ENCODE results near the gene MTRR. TPM values are rescaled to one million over a fixed set of nuclear protein-coding genes. Genes with fewer than 3 reads are reported as not detected.

The MTRR gene
- total and polyA plus RNA-seq, 2 donors (not counting 1 experiment from before 2014, with no cell fraction given) = 25.5 to 67.8 TPM

DNA sequence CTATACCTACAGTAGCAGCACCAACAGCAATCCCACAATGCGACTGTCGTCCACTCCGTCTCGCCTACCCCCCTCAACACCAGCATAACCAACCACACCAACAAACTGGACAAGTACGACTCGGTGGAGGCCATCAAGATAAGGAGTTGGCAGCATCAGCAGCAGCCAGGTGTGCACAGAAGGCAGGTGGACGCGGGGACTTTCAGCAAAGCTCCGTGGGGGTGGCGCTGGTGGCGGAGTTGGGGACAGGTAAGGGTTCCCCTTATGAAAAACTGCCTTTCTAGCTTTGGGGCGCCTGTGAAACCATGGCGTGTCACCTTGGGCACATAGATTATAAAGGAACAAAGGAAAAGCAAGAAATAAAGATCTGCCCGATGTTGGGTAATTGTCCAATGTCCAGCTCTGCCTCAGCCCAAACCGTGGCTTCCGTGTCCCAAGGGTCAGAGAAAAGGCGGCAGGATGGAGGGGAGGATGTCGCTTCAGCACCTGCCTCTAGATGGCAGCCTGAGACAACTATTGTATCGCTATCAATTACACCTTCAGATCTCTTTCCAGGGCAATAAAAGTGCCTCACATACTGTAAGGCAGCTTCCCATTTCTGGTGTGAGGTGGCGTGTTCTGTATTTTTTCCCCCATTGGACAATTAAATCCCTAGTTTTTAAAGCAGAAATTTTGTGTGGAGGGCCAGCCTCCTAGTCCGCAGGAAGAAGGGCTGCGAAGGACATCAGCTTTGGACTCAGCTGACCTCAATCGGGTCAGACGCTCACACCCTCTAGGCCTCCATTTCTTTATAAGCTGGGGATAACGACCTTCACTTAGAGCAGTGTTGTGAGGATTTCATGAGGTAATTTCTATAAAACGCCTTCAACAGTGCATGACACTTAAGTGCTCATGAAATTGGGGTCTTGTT, 58.8 kb downstream of the MTRR start:
- H2AFZ ChIP-seq (ENCODE audit: insufficient read depth, low read depth, low read length, poor library complexity, severe bottlenecking) = peak overlapping the region; percentile 11
- no peaks in the 10 kb centered on the region for H3K36me3 ChIP-seq (replicated peaks in 1 of 2; ENCODE audit: control extremely low read depth in 1 of 2, control insufficient read depth in 1 of 2, extremely low read depth in 1 of 2, insufficient read depth in 2 of 2, low read length in 1 of 2)
- H3K27me3 Mint-ChIP-seq = peaks cover 8% of the 10 kb centered on the region
- no peaks in the 10 kb centered on the region for H3K79me2 ChIP-seq (ENCODE audit: control insufficient read depth, insufficient read depth, low read length)
- POLR2A ChIA-PET = no interaction called here
- H3K4me3 ChIP-seq (ENCODE audit: control extremely low read depth in 1 of 5, extremely low read depth in 1 of 5, insufficient read depth in 1 of 5, low read depth in 2 of 5, low read length in 4 of 5) = no peak overlapping the region
- no peak overlapping the region for H3K27ac ChIP-seq (ENCODE audit: low read length in 2 of 2)
- H3K4me3 Mint-ChIP-seq = no peak overlapping the region
- ATAC-seq (ENCODE audit: low read depth) = peak; percentile 62
- H3K27ac Mint-ChIP-seq = no peak overlapping the region
- H3K9ac ChIP-seq (ENCODE audit: low read length) = no peak overlapping the region
- peaks cover 1% of the 10 kb centered on the region for H3K4me1 Mint-ChIP-seq
- no peak overlapping the region for H3K4me2 ChIP-seq (replicated peaks; ENCODE audit: low read depth, low read length, poor library complexity, severe bottlenecking)
- H3K9me3 Mint-ChIP-seq (ENCODE audit: insufficient read depth) = no peaks in the 10 kb centered on the region
- intact Hi-C loops (cut with micrococcal nuclease) = no loop called here
- peak; percentile 58 for DNase-seq
- CTCF ChIA-PET = interaction anchor here (0.7 to 2.6 kb wide), 12 partner anchors 8 to 1616 kb away, joined by 3 to 16 read pairs (median 4); no protein-coding TSS in a partner anchor
- 55% methylated on average over 18 of the region's 26 CpGs for WGBS (ENCODE audit: insufficient coverage)
- no peaks in the 10 kb centered on the region for H4K20me1 ChIP-seq (ENCODE audit: control insufficient read depth, insufficient read depth, low read length, poor library complexity, severe bottlenecking)
- no peaks in the 10 kb centered on the region for H3K4me1 ChIP-seq (ENCODE audit: control insufficient read depth in 2 of 2, insufficient read depth in 2 of 2, low read length in 2 of 2)
- TF ChIP-seq, protein P1, sequence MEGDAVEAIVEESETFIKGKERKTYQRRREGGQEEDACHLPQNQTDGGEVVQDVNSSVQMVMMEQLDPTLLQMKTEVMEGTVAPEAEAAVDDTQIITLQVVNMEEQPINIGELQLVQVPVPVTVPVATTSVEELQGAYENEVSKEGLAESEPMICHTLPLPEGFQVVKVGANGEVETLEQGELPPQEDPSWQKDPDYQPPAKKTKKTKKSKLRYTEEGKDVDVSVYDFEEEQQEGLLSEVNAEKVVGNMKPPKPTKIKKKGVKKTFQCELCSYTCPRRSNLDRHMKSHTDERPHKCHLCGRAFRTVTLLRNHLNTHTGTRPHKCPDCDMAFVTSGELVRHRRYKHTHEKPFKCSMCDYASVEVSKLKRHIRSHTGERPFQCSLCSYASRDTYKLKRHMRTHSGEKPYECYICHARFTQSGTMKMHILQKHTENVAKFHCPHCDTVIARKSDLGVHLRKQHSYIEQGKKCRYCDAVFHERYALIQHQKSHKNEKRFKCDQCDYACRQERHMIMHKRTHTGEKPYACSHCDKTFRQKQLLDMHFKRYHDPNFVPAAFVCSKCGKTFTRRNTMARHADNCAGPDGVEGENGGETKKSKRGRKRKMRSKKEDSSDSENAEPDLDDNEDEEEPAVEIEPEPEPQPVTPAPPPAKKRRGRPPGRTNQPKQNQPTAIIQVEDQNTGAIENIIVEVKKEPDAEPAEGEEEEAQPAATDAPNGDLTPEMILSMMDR (IDR thresholded peaks at IDR 0.05) = peak; percentile 81
- no peak for TF ChIP-seq EZH2 (IDR thresholded peaks at IDR 0.05; ENCODE audit: borderline replicate concordance, insufficient read depth, low read depth, low read length, poor library complexity, severe bottlenecking)
- H3K27me3 ChIP-seq (replicated peaks in 1 of 4; ENCODE audit: control extremely low read depth in 1 of 4, control insufficient read depth in 3 of 4, insufficient read depth in 4 of 4, low read length in 3 of 4) = no peaks in the 10 kb centered on the region
- peaks cover 0 to 6% (median 0%) of the 10 kb centered on the region in 3 donors for H3K9me3 ChIP-seq (ENCODE audit: control extremely low read depth in 1 of 3, control insufficient read depth in 2 of 3, insufficient read depth in 1 of 3, low read length in 2 of 3)

DNA sequence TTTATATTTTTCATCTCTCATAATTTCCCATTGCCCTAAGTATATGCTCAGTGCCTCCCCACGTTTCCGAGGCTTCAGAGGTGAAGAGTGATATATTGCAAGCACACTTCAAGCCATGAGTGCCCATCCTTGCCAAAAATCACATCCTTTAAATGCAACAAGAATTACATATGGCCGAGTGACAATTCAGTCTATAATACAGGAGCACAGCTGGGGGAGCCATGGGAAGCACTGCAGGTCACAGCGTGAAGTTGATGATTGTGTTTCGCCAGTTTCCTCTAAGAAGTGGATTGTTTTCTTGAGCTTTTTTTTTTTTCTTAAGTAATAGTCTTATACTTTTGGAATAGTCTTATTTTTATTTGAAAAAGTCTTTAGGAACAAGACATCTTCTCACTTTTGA, 61.1 kb downstream of the MTRR start:
- DNase-seq = no peak

More for the DNA sequence above, 61.1 kb downstream of the MTRR start:
- ChIA-PET CTCF (interaction anchor here (1.1 to 2.6 kb wide), 3 partner anchors 9 to 29 kb away, joined by 3 to 16 read pairs (median 4); no protein-coding TSS in a partner anchor), POLR2A (no interaction called here)
- Histone ChIP-seq H2AFZ (ENCODE audit: insufficient read depth, low read depth, low read length, poor library complexity, severe bottlenecking) (no peak overlapping the region), H3K9ac (ENCODE audit: low read length) (no peak overlapping the region), H4K20me1 (ENCODE audit: control insufficient read depth, insufficient read depth, low read length, poor library complexity, severe bottlenecking) (no peaks in the 10 kb centered on the region), H3K27me3 (replicated peaks in 1 of 4; ENCODE audit: control extremely low read depth in 1 of 4, control insufficient read depth in 3 of 4, insufficient read depth in 4 of 4, low read length in 3 of 4) (no peaks in the 10 kb centered on the region), H3K9me3 (ENCODE audit: control extremely low read depth in 1 of 3, control insufficient read depth in 2 of 3, insufficient read depth in 1 of 3, low read length in 2 of 3) (peaks cover 0 to 6% (median 0%) of the 10 kb centered on the region in 3 donors), H3K4me1 (ENCODE audit: control insufficient read depth in 2 of 2, insufficient read depth in 2 of 2, low read length in 2 of 2) (no peaks in the 10 kb centered on the region), H3K27ac (ENCODE audit: low read length in 2 of 2) (no peak overlapping the region), H3K4me3 (ENCODE audit: control extremely low read depth in 1 of 5, extremely low read depth in 1 of 5, insufficient read depth in 1 of 5, low read depth in 2 of 5, low read length in 4 of 5) (no peak overlapping the region), H3K4me2 (replicated peaks; ENCODE audit: low read depth, low read length, poor library complexity, severe bottlenecking) (no peak overlapping the region), H3K79me2 (ENCODE audit: control insufficient read depth, insufficient read depth, low read length) (no peaks in the 10 kb centered on the region), H3K36me3 (replicated peaks in 1 of 2; ENCODE audit: control extremely low read depth in 1 of 2, control insufficient read depth in 1 of 2, extremely low read depth in 1 of 2, insufficient read depth in 2 of 2, low read length in 1 of 2) (no peaks in the 10 kb centered on the region)
- H3K4me1 Mint-ChIP-seq = peaks cover 1% of the 10 kb centered on the region
- TF ChIP-seq, protein P1 (IDR thresholded peaks at IDR 0.05) = no peak
- TF ChIP-seq EZH2 (IDR thresholded peaks at IDR 0.05; ENCODE audit: borderline replicate concordance, insufficient read depth, low read depth, low read length, poor library complexity, severe bottlenecking) = no peak
- H3K9me3 Mint-ChIP-seq (ENCODE audit: insufficient read depth) = no peaks in the 10 kb centered on the region
- H3K27ac Mint-ChIP-seq = no peak overlapping the region
- H3K27me3 Mint-ChIP-seq = peaks cover 4% of the 10 kb centered on the region
- no peak overlapping the region for H3K4me3 Mint-ChIP-seq
- ATAC-seq (ENCODE audit: low read depth) = no peak
- intact Hi-C loops (cut with micrococcal nuclease) = no loop called here
- WGBS (ENCODE audit: insufficient coverage) = 83% methylated on average over 1 of the region's 5 CpGs

All from B cell (primary cell).